GM12875 (cell line): ENCODE measurements around the gene EHD4.

Source experiments
- H3K4me3 ChIP-seq: one replicate; pipeline ENCODE4 v1.5.1; 2011; ENCODE audit warnings: low read depth, low read length, control low read depth
- TF ChIP-seq, protein P1 (sequence below): IDR thresholded peaks from 2 replicates; pipeline ENCODE4 v1.5.1; 2011; ENCODE audit warnings: low read depth, mild to moderate bottlenecking, control low read depth, inconsistent platforms, low read length, moderate library complexity, borderline replicate concordance; ENCODE audit not compliant: insufficient read depth

The EHD4 gene

DNA sequence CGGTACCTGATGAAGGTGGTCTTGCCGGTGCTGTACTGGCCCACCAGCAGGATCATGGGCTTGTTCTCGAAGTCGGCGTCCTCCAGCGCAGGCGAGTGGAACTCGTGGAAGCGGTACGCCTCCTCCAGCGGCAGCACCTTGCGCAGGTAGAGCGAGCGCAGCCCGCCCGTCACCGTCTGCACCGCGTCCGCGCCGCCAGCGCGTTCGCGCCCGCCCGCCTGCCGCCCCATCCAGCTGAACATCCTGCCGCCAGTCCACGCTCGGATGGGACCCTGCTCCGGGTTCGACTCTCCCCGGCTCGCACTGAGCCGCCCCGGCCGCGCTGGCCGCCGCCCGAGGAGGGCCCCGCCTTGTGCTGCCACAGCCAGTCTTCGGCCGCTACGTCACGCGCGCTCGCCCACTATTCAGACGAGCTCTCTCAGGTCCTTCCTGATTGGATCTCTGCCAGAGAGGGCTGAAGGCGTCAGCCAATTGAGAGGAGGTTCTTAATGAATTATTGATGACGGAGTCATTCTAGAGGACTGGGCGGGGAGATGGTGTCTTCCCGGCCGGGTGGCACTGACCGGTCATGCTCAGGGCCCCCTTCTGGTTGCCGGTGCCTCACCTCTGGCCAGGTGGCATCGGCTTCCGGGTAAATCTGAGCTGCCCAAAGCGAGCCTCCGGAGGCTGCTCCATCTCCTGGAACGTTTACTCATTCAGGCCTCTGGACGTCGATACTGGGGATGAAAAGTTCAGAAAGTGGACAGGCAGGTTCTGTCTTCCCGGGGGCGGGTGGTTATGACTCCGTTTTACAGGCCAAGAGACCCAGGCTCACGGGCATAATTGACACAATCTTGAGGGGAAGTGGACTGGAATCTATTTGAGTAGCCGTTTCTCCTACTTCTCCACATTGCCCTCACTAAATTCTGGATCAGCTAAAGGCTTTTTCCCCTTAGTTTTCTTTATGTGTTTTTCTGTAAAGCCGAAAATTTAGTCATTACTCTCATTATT is at the start of gene EHD4:
Gene EHD4, minus strand, starts transcription at position 305 of the 990 bp plus-strand sequence. Its CDS starts 63 bp downstream, at position 242.
- H3K4me3 ChIP-seq = peak within 1 kb of the TSS; percentile 98
- TF ChIP-seq, protein P1, sequence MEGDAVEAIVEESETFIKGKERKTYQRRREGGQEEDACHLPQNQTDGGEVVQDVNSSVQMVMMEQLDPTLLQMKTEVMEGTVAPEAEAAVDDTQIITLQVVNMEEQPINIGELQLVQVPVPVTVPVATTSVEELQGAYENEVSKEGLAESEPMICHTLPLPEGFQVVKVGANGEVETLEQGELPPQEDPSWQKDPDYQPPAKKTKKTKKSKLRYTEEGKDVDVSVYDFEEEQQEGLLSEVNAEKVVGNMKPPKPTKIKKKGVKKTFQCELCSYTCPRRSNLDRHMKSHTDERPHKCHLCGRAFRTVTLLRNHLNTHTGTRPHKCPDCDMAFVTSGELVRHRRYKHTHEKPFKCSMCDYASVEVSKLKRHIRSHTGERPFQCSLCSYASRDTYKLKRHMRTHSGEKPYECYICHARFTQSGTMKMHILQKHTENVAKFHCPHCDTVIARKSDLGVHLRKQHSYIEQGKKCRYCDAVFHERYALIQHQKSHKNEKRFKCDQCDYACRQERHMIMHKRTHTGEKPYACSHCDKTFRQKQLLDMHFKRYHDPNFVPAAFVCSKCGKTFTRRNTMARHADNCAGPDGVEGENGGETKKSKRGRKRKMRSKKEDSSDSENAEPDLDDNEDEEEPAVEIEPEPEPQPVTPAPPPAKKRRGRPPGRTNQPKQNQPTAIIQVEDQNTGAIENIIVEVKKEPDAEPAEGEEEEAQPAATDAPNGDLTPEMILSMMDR = peak; percentile 23; the same call in 1 of the 2 replicates

DNA sequence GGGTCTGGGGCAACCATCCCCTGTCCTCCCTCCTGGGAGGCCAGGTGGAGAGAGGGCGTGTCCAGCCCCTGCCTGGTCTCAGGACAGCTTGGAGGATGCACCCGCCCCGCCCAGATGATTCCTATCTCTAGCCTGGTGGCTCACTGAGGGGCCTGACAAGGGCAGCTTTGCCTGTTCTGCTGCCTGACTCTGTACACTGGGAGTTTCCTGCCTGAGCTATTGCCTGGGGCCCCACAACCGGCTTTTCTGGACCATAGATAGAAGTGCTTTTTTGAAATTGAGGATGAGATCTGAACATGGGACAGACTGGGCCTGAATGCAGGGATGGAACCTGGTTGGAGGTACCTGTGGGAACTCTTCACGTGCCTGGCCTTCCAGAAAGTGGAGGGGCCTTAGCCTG is 49.2 kb upstream of the EHD4 start:
- no peak overlapping the region for H3K4me3 ChIP-seq
- TF ChIP-seq, protein P1 = no peak

DNA sequence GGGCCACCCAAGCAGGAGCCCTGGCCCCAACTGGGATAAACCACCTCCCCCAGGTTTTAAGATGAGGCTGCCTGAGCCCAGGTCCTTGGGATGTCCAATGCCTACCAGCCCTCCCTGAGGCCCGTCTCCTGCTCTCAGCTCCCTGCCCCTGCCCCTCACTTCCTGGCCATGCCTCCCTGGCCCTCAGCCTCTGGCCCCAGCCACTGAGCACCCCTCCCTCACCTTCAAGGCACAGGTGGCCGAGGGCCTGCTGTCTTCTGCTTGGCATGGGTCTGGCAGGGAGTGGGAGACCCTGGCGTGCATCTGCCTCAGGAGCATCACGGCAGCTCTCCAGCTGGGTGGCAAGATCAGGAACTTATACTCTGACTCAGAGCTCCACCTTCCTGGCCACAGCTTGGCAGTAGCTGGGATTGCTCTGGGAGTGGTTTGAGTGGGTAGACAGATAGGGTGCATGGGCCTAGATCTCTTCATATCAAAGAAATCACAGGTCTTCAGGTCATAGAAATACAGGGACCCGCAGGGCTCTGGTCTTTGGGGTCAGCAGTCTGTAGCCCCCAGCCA is 48.4 kb upstream of the EHD4 start, which contains the start of gene PLA2G4E:
Gene PLA2G4E, minus strand, starts transcription at position 330 of the 561 bp plus-strand sequence. Its CDS starts 12 bp downstream, at position 318.
- H3K4me3 ChIP-seq = no peak within 1 kb of the TSS
- TF ChIP-seq, protein P1 = no peak

DNA sequence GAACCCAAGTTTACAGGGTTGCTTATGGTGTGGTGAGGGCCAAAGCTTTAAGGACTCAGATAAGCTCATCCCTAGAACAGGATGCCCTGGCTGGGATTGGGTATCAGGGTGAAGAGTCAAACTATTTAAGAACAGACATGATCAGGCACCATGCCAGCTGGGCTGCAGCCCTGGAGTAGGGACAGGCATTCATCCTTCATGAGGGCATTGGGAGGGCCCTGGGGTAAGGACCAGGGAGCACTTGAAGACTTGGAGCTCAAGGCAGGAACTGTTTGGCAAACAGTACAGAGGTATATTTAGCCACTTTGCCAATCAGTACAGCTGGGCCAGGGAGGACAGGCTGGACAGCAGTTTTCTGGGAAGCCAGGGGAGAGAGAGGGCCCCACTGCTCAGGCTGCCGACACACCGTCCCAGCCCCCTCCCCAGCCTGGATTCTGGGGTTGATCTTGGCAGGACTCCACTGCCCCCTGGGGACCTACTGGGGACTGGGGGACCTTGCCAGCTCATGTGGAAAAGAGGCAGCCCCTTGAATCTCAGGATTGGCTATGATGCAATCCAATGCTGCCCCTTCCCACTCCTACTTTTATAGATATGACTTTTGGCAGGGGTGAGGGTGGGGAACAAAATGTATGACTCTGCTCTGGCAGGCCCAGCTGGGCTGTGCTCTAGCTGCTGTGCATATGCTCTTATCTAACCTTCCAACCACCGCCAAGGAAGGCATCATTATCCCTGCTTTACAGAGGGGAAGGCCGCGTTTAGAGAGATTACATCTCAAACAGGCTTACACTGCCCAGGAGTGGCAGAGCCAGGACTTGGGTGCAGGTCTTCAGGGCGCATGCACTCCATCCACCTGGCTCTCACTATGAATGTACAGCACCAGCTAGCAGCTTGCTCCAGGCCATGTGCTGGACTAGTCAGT is 46.2 kb upstream of the EHD4 start:
- H3K4me3 ChIP-seq = no peak overlapping the region

DNA sequence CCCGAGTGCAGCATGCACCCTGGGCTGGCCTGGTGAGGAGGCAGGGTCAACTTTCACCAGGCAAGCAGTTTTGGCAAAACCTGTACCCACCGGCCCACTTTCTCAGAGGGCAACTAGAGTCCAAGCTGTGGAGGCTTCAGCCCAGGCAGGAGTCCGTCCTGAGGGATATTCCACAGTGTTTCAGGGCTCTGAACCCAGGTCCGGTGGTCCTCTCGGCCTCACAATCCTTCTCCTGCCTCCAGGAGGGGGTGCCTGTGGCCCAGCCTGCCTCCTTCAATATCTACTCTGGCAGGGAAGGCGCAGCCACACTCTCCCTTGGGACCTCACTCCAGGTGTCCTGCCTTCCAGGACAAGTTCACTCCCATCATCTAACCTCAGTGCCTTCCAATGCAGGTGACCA is 44.6 kb upstream of the EHD4 start:
- no peak overlapping the region for H3K4me3 ChIP-seq
- TF ChIP-seq, protein P1 = no peak

More for the DNA sequence above, 46.2 kb upstream of the EHD4 start:
- TF ChIP-seq, protein P1 = no peak

DNA sequence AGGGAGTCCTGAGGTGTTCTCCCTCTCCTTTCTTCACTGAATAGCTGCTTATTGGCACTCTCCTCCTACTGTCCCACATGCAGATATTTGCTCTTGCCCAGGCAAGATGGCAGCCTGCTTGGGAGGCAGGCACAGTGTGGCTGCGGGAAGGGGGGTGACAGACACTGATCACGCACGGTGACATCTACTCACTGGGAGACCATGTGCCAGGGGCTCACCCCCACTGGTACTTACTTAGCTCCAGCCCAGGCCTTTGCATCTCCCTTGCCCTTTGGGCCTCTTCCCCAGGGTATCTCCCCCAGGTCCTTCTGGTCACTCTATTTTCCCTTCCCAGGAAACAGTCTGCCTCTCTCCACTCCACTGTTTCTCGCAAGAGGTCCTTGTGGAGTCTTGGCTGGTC is 42.0 kb upstream of the EHD4 start:
- TF ChIP-seq, protein P1 = no peak
- H3K4me3 ChIP-seq = no peak overlapping the region
